Left ventricle myocardium inferior (tissue), 1 donor: ENCODE data around the gene PDZRN3. TPM values are rescaled to one million over a fixed set of nuclear protein-coding genes. Genes with fewer than 3 reads are reported as not detected.

Experiments used
- DNase-seq: peaks from one replicate; pipeline ENCODE4 v3.0.0-alpha.2; 2020
- H3K27ac ChIP-seq: fragments of 200-600 bp; replicated peaks from 2 replicates; pipeline ENCODE4 v1.8.0; 2021
- H3K27me3 ChIP-seq: fragments of 200-600 bp; 2 replicates; pipeline ENCODE4 v1.8.0; 2021; ENCODE audit warnings: low read depth
- H3K36me3 ChIP-seq: fragments of 200-600 bp; 2 replicates; pipeline ENCODE4 v1.8.0; 2021
- H3K4me1 ChIP-seq: fragments of 200-600 bp; 2 replicates; pipeline ENCODE4 v1.8.0; 2021
- H3K4me3 ChIP-seq: fragments of 200-600 bp; 2 replicates; pipeline ENCODE4 v1.8.0; 2021; ENCODE audit warnings: mild to moderate bottlenecking, moderate library complexity
- H3K9me3 ChIP-seq: fragments of 200-600 bp; replicated peaks from 2 replicates; pipeline ENCODE4 v1.8.0; 2021
- intact Hi-C: fragments of 100-400 bp; cut with micrococcal nuclease; formaldehyde crosslinking; loops from one replicate; pipeline ENCODE4 v1.11.0; 2022
- total RNA-seq: library from RNA; stranded (reverse); fragmentation: NEBNext Ultra II Directional; extraction: Animal tissue kit (Norgen Biotek cat#: 25700); gene quantifications from one replicate; pipeline ENCODE4 v1.2.1, GENCODE V29; 2021
- TF ChIP-seq, protein P1 (sequence below): fragments of 200-600 bp; IDR thresholded peaks from 2 replicates; pipeline ENCODE4 v1.8.0; 2021; ENCODE audit warnings: antibody characterized with exemption, mild to moderate bottlenecking, borderline replicate concordance
- donor health status: DM: no; HTN: yes; CAD: no; lungs with severe emphysema.

The PDZRN3 gene
- total RNA-seq, 1 donor from 2014 or later: 114 TPM

- TF ChIP-seq, protein P1, sequence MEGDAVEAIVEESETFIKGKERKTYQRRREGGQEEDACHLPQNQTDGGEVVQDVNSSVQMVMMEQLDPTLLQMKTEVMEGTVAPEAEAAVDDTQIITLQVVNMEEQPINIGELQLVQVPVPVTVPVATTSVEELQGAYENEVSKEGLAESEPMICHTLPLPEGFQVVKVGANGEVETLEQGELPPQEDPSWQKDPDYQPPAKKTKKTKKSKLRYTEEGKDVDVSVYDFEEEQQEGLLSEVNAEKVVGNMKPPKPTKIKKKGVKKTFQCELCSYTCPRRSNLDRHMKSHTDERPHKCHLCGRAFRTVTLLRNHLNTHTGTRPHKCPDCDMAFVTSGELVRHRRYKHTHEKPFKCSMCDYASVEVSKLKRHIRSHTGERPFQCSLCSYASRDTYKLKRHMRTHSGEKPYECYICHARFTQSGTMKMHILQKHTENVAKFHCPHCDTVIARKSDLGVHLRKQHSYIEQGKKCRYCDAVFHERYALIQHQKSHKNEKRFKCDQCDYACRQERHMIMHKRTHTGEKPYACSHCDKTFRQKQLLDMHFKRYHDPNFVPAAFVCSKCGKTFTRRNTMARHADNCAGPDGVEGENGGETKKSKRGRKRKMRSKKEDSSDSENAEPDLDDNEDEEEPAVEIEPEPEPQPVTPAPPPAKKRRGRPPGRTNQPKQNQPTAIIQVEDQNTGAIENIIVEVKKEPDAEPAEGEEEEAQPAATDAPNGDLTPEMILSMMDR: no peak
- H3K4me3 ChIP-seq: no peak overlapping the region
- no peaks in the 10 kb centered on the region for H3K9me3 ChIP-seq
- H3K36me3 ChIP-seq: peaks cover 26% of the 10 kb centered on the region
- H3K27me3 ChIP-seq: no peaks in the 10 kb centered on the region
- intact Hi-C loops: no loop called here
- DNase-seq: no peak
- peak overlapping the region; percentile 38 for H3K27ac ChIP-seq
- peaks cover 73% of the 10 kb centered on the region for H3K4me1 ChIP-seq
Observed at GRCh38 chr3:73404435-73404834, 220.3 kb downstream of the PDZRN3 start.

GRCh38 chr3:73403444-73403843, 221.3 kb downstream of the PDZRN3 start:
- TF ChIP-seq, protein P1: no peak
- peaks cover 63% of the 10 kb centered on the region for H3K4me1 ChIP-seq
- peaks cover 28% of the 10 kb centered on the region for H3K36me3 ChIP-seq
- intact Hi-C loops: no loop called here
- H3K27me3 ChIP-seq: no peaks in the 10 kb centered on the region
- no peak overlapping the region for H3K27ac ChIP-seq
- no peak overlapping the region for H3K4me3 ChIP-seq
- no peak for DNase-seq
- no peaks in the 10 kb centered on the region for H3K9me3 ChIP-seq

GRCh38 chr3:73401616-73402279, 223.0 kb downstream of the PDZRN3 start:
- peak; percentile 42 for DNase-seq
- intact Hi-C loops: no loop called here
- Histone ChIP-seq H3K9me3 (no peaks in the 10 kb centered on the region), H3K4me3 (no peak overlapping the region), H3K4me1 (peaks cover 51% of the 10 kb centered on the region), H3K27ac (peak overlapping the region; percentile 66), H3K36me3 (peaks cover 28% of the 10 kb centered on the region), H3K27me3 (no peaks in the 10 kb centered on the region)
- TF ChIP-seq, protein P1: no peak

DNA sequence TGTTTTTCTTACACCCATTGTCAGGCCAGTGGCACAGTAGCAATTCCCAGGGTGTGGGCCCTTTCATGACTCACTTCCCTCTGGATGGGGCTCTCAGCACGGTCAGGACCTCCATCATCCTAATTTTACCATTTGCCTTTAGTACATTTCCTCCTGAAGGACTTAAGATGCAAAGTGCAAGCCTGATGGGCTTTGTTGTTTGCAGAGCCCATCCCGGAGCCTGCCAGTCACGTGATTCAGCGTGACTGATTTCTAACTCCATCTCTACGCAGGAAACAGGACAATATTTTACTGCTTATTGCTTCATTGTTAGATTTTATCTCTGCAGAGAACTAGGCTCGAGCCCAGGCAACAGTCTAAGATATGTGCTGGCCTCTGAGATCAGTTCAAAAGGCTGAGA, 223.7 kb downstream of the PDZRN3 start:
- H3K27ac ChIP-seq: peak overlapping the region; percentile 66
- no peak overlapping the region for H3K4me3 ChIP-seq
- no peak for DNase-seq
- TF ChIP-seq, protein P1: no peak
- H3K36me3 ChIP-seq: peaks cover 28% of the 10 kb centered on the region
- no peaks in the 10 kb centered on the region for H3K9me3 ChIP-seq
- H3K4me1 ChIP-seq: peaks cover 45% of the 10 kb centered on the region
- intact Hi-C loops: no loop called here
- H3K27me3 ChIP-seq: no peaks in the 10 kb centered on the region

DNA sequence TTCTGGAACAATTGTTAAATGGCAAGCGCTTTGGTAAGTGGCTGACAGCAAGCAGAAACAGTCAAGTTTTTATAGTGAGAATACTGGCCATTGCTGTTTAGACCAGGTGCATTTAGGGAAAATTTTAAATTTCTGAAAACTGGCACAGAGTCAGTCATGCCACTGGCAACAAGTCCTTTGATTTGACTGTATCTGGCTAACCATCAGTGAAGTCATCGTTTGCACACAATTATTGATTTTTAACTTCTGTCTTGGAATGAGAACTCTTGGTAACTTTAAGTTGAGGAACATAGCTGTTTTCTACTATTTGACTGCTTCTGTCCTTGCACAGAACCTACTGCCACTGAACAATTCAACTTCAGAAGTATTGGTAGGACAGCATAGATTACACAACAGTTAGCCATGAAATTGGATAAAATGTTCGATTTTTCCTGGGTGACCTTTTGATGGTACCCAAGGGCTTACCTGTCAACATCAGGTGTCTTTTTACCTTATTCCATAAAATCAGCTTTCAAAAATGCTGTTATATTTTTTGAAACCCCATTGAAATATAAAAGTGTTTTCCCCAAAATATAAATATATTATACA, 225.0 kb downstream of the PDZRN3 start:
- TF ChIP-seq, protein P1: no peak
- Histone ChIP-seq H3K9me3 (no peaks in the 10 kb centered on the region), H3K27ac (no peak overlapping the region), H3K27me3 (no peaks in the 10 kb centered on the region), H3K4me3 (no peak overlapping the region), H3K4me1 (peaks cover 32% of the 10 kb centered on the region), H3K36me3 (peaks cover 32% of the 10 kb centered on the region)
- intact Hi-C loops: no loop called here
- DNase-seq: no peak
